IPS-18c (cell line): ENCODE measurements around the gene AS3MT.

Experiments used
- H3K4me3 ChIP-seq: 2 replicates; pipeline ENCODE4 v1.7.0; 2013; ENCODE audit warnings: low read depth, mild to moderate bottlenecking, low read length, moderate library complexity; ENCODE audit not compliant: insufficient read depth
- H3K9me3 ChIP-seq: one replicate; pipeline ENCODE4 v1.6.1; 2013; ENCODE audit warnings: mild to moderate bottlenecking, low read length, moderate library complexity; ENCODE audit not compliant: control insufficient read depth, insufficient read depth

The AS3MT gene

DNA sequence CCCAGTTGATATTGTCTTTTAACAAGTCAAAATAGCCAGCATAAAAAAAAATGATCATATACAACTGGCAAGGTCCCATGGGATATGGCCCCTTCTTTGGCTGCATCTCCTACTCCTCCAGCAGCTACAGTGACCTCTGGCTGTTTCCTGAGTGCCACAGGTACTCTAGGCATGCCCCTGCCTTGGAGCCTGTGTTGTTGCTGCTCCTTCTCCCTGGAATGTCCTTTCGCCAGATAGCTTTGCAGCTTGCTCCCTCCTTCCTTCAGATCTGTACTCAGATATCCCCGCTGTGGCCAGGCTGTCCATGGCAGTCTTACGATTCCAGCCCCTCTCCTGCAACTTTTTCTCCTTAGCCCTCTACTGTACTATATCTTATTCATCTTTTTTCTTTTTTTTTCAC is 72.1 kb downstream of the AS3MT start:
- H3K9me3 ChIP-seq = no peaks in the 10 kb centered on the region
- H3K4me3 ChIP-seq = no peak overlapping the region

DNA sequence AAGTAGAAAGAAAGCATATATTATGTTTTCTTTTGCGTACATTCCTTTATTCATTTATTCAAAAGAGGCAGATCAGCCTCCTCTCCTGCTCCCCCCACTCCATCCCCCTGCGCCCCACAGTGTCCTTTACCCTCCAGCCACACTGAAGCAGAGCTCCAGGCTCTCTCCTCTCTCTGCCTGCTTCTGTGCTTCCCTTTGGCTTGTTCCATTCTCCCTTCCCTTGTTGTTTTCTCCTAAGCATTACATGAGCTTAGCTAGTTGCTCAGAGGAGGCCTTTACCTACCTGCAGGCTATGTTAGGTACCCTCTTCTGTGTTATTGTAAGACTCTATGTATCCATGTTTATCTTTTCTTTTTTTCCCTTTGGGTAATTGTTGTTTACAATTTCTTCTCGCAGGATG is 76.2 kb downstream of the AS3MT start:
- Histone ChIP-seq H3K4me3 (no peak overlapping the region), H3K9me3 (no peaks in the 10 kb centered on the region)

- no peak overlapping the region for H3K4me3 ChIP-seq
- H3K9me3 ChIP-seq = no peaks in the 10 kb centered on the region
These were observed 76.7 kb downstream of the AS3MT start for GRCh38 chr10:102945962-102946361.

- H3K9me3 ChIP-seq = no peaks in the 10 kb centered on the region
- H3K4me3 ChIP-seq = no peak overlapping the region
These were observed 77.7 kb downstream of the AS3MT start for GRCh38 chr10:102946992-102947391.

GRCh38 chr10:102948176-102948575 is 78.9 kb downstream of the AS3MT start:
- H3K9me3 ChIP-seq = no peaks in the 10 kb centered on the region
- H3K4me3 ChIP-seq = no peak overlapping the region

- Histone ChIP-seq H3K9me3 (no peaks in the 10 kb centered on the region), H3K4me3 (no peak overlapping the region)
These were observed 79.5 kb downstream of the AS3MT start for GRCh38 chr10:102948786-102949185.

DNA sequence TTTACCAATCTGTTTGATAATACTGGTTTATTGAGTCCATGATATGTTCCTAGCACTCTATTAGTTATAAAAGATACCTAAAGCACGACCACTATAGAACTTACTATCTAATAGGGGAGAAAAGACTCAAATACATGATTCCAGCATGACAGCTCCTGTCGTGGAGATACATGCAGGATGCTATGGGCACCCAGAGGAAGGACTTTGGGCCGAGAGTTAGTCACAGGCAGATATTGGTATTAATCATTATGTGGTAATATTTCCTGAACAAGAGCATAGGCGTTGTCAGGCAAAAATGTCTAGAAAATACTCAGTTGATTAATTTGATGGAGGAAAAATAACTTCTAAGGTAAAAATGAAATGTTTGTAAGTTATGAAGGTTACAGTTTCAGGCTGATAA is 80.6 kb downstream of the AS3MT start:
- Histone ChIP-seq H3K4me3 (no peak overlapping the region), H3K9me3 (no peaks in the 10 kb centered on the region)

- Histone ChIP-seq H3K9me3 (no peaks in the 10 kb centered on the region), H3K4me3 (no peak overlapping the region)
These were observed 82.0 kb downstream of the AS3MT start for GRCh38 chr10:102951316-102951715.
